SJSA1 (cell line): ENCODE data around the gene CLEC12A. TPM values are rescaled to one million over a fixed set of nuclear protein-coding genes. Genes with fewer than 3 reads are reported as not detected.
"Not testable (repeated sequence)": the region's sequence is repeated elsewhere in the genome, so short reads cannot be mapped to it uniquely, and the experiment has no call there.

Experiments
- DNase-seq, 2 experiments: peaks; one replicate each; pipeline ENCODE4 v3.0.0-alpha.2; 2015 to 2020; ENCODE audit warnings: low spot score in 2 of 2, low read depth in 1 of 2
- H3K27ac ChIP-seq: fragments of 250-450 bp; sonication (Bioruptor Pico); 2 replicates; pipeline ENCODE4 v1.5.1; 2020; ENCODE audit warnings: mild to moderate bottlenecking, moderate library complexity
- H3K27me3 ChIP-seq: fragments of 250-450 bp; sonication (Bioruptor Pico); replicated peaks from 2 replicates; pipeline ENCODE4 v1.5.1; 2020; ENCODE audit warnings: mild to moderate bottlenecking, moderate library complexity
- H3K36me3 ChIP-seq: fragments of 250-450 bp; sonication (Bioruptor Pico); 2 replicates; pipeline ENCODE4 v1.5.1; 2020; ENCODE audit warnings: mild to moderate bottlenecking
- H3K4me1 ChIP-seq: fragments of 250-450 bp; sonication (Bioruptor Pico); replicated peaks from 2 replicates; pipeline ENCODE4 v1.6.1; 2021; ENCODE audit warnings: mild to moderate bottlenecking
- H3K4me3 ChIP-seq: fragments of 250-450 bp; sonication (Bioruptor Pico); 2 replicates; pipeline ENCODE4 v1.5.1; 2020; ENCODE audit warnings: mild to moderate bottlenecking
- H3K9me3 ChIP-seq: fragments of 250-450 bp; sonication (Bioruptor Pico); replicated peaks from 2 replicates; pipeline ENCODE4 v1.5.1; 2020; ENCODE audit warnings: mild to moderate bottlenecking
- total RNA-seq: library from RNA; depleted of rRNA; stranded (reverse); fragments of >200 nt; shearing (Covaris generic); gene quantifications from 2 replicates; pipeline ENCODE4 v1.2.3, GENCODE V29; 2014

Gene CLEC12A
- total RNA-seq, 1 experiment from 2014 or later = not detected

- H3K9me3 ChIP-seq = no peaks in the 10 kb centered on the region
- no peaks in the 10 kb centered on the region for H3K4me1 ChIP-seq
- no peak for DNase-seq
- no peak overlapping the region for H3K4me3 ChIP-seq
- H3K36me3 ChIP-seq = no peaks in the 10 kb centered on the region
- no peak overlapping the region for H3K27ac ChIP-seq
- H3K27me3 ChIP-seq = peaks cover 10% of the 10 kb centered on the region
Observed at GRCh38 chr12:9947674-9948073, 23.5 kb upstream of the CLEC12A start.

GRCh38 chr12:9948606-9949296 is 22.5 kb upstream of the CLEC12A start:
- peaks cover 6% of the 10 kb centered on the region for H3K27me3 ChIP-seq
- no peaks in the 10 kb centered on the region for H3K4me1 ChIP-seq
- H3K27ac ChIP-seq = no peak overlapping the region
- H3K36me3 ChIP-seq = no peaks in the 10 kb centered on the region
- H3K9me3 ChIP-seq = no peaks in the 10 kb centered on the region
- no peak for DNase-seq
- no peak overlapping the region for H3K4me3 ChIP-seq

GRCh38 chr12:9951026-9951675 is 20.1 kb upstream of the CLEC12A start:
- Histone ChIP-seq H3K36me3 (no peaks in the 10 kb centered on the region), H3K4me1 (no peaks in the 10 kb centered on the region), H3K4me3 (no peak overlapping the region), H3K27ac (no peak overlapping the region), H3K9me3 (no peaks in the 10 kb centered on the region), H3K27me3 (peaks cover 6% of the 10 kb centered on the region)
- DNase-seq = no peak

GRCh38 chr12:9952954-9953729 is 18.1 kb upstream of the CLEC12A start:
- H3K27me3 ChIP-seq, H3K36me3 ChIP-seq, H3K4me1 ChIP-seq, H3K27ac ChIP-seq, DNase-seq, H3K9me3 ChIP-seq, H3K4me3 ChIP-seq: not testable (repeated sequence)

- H3K9me3 ChIP-seq = no peaks in the 10 kb centered on the region
- H3K36me3 ChIP-seq = no peaks in the 10 kb centered on the region
- peaks cover 7% of the 10 kb centered on the region; the same call in 1 of the 2 replicates for H3K27me3 ChIP-seq
- H3K4me3 ChIP-seq = no peak overlapping the region
- H3K4me1 ChIP-seq = no peaks in the 10 kb centered on the region
- no peak for DNase-seq
- H3K27ac ChIP-seq = no peak overlapping the region
Observed at GRCh38 chr12:9957834-9958233, 13.4 kb upstream of the CLEC12A start.

GRCh38 chr12:9960590-9960989 is 10.6 kb upstream of the CLEC12A start:
- no peaks in the 10 kb centered on the region for H3K36me3 ChIP-seq
- peaks cover 7% of the 10 kb centered on the region; the same call in 1 of the 2 replicates for H3K27me3 ChIP-seq
- no peak for DNase-seq
- H3K4me3 ChIP-seq = no peak overlapping the region
- H3K4me1 ChIP-seq = no peaks in the 10 kb centered on the region
- no peaks in the 10 kb centered on the region for H3K9me3 ChIP-seq
- no peak overlapping the region for H3K27ac ChIP-seq

GRCh38 chr12:9961106-9961505 is 10.1 kb upstream of the CLEC12A start:
- no peaks in the 10 kb centered on the region for H3K9me3 ChIP-seq
- DNase-seq = no peak
- no peaks in the 10 kb centered on the region for H3K4me1 ChIP-seq
- H3K36me3 ChIP-seq = no peaks in the 10 kb centered on the region
- peaks cover 7% of the 10 kb centered on the region; the same call in 1 of the 2 replicates for H3K27me3 ChIP-seq
- no peak overlapping the region for H3K4me3 ChIP-seq
- no peak overlapping the region for H3K27ac ChIP-seq

GRCh38 chr12:9961901-9962300 is 9.3 kb upstream of the CLEC12A start:
- DNase-seq = no peak
- H3K36me3 ChIP-seq = no peaks in the 10 kb centered on the region
- H3K9me3 ChIP-seq = no peaks in the 10 kb centered on the region
- H3K27me3 ChIP-seq = peaks cover 7% of the 10 kb centered on the region; the same call in 1 of the 2 replicates
- H3K27ac ChIP-seq = no peak overlapping the region
- H3K4me1 ChIP-seq = no peaks in the 10 kb centered on the region
- H3K4me3 ChIP-seq = no peak overlapping the region

GRCh38 chr12:9969673-9970072 is 1.5 kb upstream of the CLEC12A start:
- Histone ChIP-seq H3K27ac (no peak overlapping the region), H3K36me3 (no peaks in the 10 kb centered on the region), H3K4me3 (no peak overlapping the region)

GRCh38 chr12:9973949-9974348 is 2.7 kb downstream of the CLEC12A start:
- H3K27me3 ChIP-seq = peaks cover 10% of the 10 kb centered on the region
- no peak overlapping the region for H3K27ac ChIP-seq
- no peaks in the 10 kb centered on the region for H3K9me3 ChIP-seq
- no peak for DNase-seq
- H3K4me3 ChIP-seq = no peak overlapping the region
- H3K4me1 ChIP-seq = no peaks in the 10 kb centered on the region
- H3K36me3 ChIP-seq = no peaks in the 10 kb centered on the region

More at GRCh38 chr12:9969673-9970072, 1.5 kb upstream of the CLEC12A start:
- DNase-seq = no peak
- Histone ChIP-seq H3K4me1 (no peaks in the 10 kb centered on the region), H3K9me3 (no peaks in the 10 kb centered on the region), H3K27me3 (peaks cover 10% of the 10 kb centered on the region)

GRCh38 chr12:9974731-9975130 is 3.5 kb downstream of the CLEC12A start:
- not testable (repeated sequence) for H3K4me1 ChIP-seq, H3K27ac ChIP-seq, H3K36me3 ChIP-seq, DNase-seq, H3K27me3 ChIP-seq, H3K9me3 ChIP-seq, H3K4me3 ChIP-seq

GRCh38 chr12:9975614-9976013 is 4.4 kb downstream of the CLEC12A start:
- Histone ChIP-seq H3K9me3 (no peaks in the 10 kb centered on the region), H3K4me1 (no peaks in the 10 kb centered on the region), H3K27me3 (peaks cover 3% of the 10 kb centered on the region; the same call in 1 of the 2 replicates), H3K4me3 (no peak overlapping the region), H3K27ac (no peak overlapping the region), H3K36me3 (no peaks in the 10 kb centered on the region)
- DNase-seq = no peak

GRCh38 chr12:9976626-9977025 is 5.4 kb downstream of the CLEC12A start:
- H3K27ac ChIP-seq, H3K4me1 ChIP-seq, DNase-seq, H3K27me3 ChIP-seq, H3K4me3 ChIP-seq, H3K36me3 ChIP-seq, H3K9me3 ChIP-seq: not testable (repeated sequence)

GRCh38 chr12:9977916-9978315 is 6.7 kb downstream of the CLEC12A start:
- Histone ChIP-seq H3K4me3 (no peak overlapping the region), H3K27ac (no peak overlapping the region), H3K36me3 (no peaks in the 10 kb centered on the region), H3K27me3 (no peaks in the 10 kb centered on the region; the same call in 1 of the 2 replicates), H3K4me1 (no peaks in the 10 kb centered on the region), H3K9me3 (no peaks in the 10 kb centered on the region)
- no peak for DNase-seq
